PC-9 (cell line): ENCODE results near the gene SORCS2. TPM values are rescaled to one million over a fixed set of nuclear protein-coding genes. Genes with fewer than 3 reads are reported as not detected.

ENCODE experiments used
- BruUV-seq: library from RNA; stranded (reverse); fragments of 400-500 nt; replicated peaks from 2 replicates; lab custom pipeline; 2021; lab: Mats Ljungman, UMichigan
- CTCF ChIA-PET: fragments of 300-600 bp; sonication (Branson Sonifier 250); formaldehyde crosslinking; loops from one replicate; lab custom pipeline; 2022; ENCODE audit warnings: antibody characterized with exemption; lab: Charles Lee
- POLR2A ChIA-PET: fragments of 300-600 bp; sonication (Branson Sonifier 250); formaldehyde crosslinking; loops from one replicate; lab custom pipeline; 2022; ENCODE audit warnings: antibody characterized with exemption; ENCODE audit not compliant: unreplicated experiment; lab: Charles Lee
- DNase-seq, 2 experiments: peaks; one replicate each; pipeline versions ENCODE4 v3.0.0 to v3.0.0-alpha.2; 2015 to 2022; ENCODE audit warnings: mixed read lengths in 1 of 2
- H2AFZ ChIP-seq: fragments of 200-600 bp; sonication (generic); 2 replicates; pipeline ENCODE4 v1.8.1; 2017; ENCODE audit warnings: antibody characterized with exemption
- H3F3A ChIP-seq: fragments of 200-600 bp; sonication (generic); 2 replicates; pipeline ENCODE4 v1.8.1; 2017; ENCODE audit warnings: antibody characterized with exemption, mild to moderate bottlenecking, low read depth; ENCODE audit not compliant: insufficient read depth
- H3K27ac ChIP-seq: fragments of 200-600 bp; sonication (generic); 2 replicates; pipeline ENCODE4 v1.6.1; 2016; ENCODE audit warnings: mixed run types
- H3K27me3 ChIP-seq: fragments of 200-600 bp; sonication (generic); 2 replicates; pipeline ENCODE4 v1.6.1; 2016; ENCODE audit warnings: low read depth, mixed run types; ENCODE audit not compliant: insufficient read depth
- H3K36me3 ChIP-seq: fragments of 200-600 bp; sonication (generic); 2 replicates; pipeline ENCODE4 v1.6.1; 2016; ENCODE audit warnings: low read depth, mixed run types
- H3K4me1 ChIP-seq: fragments of 200-600 bp; sonication (generic); replicated peaks from 2 replicates; pipeline ENCODE4 v1.6.1; 2016; ENCODE audit warnings: mixed run types; ENCODE audit not compliant: insufficient read depth
- H3K4me2 ChIP-seq: fragments of 200-600 bp; sonication (generic); 2 replicates; pipeline ENCODE4 v1.6.1; 2017; ENCODE audit warnings: mixed run types
- H3K4me3 ChIP-seq: fragments of 200-600 bp; sonication (generic); 2 replicates; pipeline ENCODE4 v1.6.1; 2016; ENCODE audit warnings: mixed run types
- H3K79me2 ChIP-seq: fragments of 200-600 bp; sonication (generic); 2 replicates; pipeline ENCODE4 v1.6.1; 2017; ENCODE audit warnings: low read depth, mixed run types
- H3K9me2 ChIP-seq: fragments of 200-600 bp; sonication (generic); 2 replicates; pipeline ENCODE4 v1.8.1; 2017; ENCODE audit warnings: mild to moderate bottlenecking; ENCODE audit not compliant: insufficient read depth
- H3K9me3 ChIP-seq: fragments of 200-600 bp; sonication (generic); 2 replicates; pipeline ENCODE4 v1.8.1; 2016; ENCODE audit warnings: low read depth; ENCODE audit not compliant: insufficient read depth
- H4K20me1 ChIP-seq: fragments of 200-600 bp; sonication (generic); 2 replicates; pipeline ENCODE4 v1.8.1; 2017; ENCODE audit not compliant: insufficient read depth
- EZH2 ChIP-seq: fragments of 200-600 bp; sonication (generic); IDR thresholded peaks from 2 replicates; pipeline ENCODE4 v1.8.0; 2017; ENCODE audit warnings: antibody characterized with exemption, low read depth
- intact Hi-C: fragments of 100-400 bp; cut with micrococcal nuclease; formaldehyde crosslinking; loops from one replicate; pipeline ENCODE4 v1.10.0; 2022; ENCODE audit not compliant: unreplicated experiment
- total RNA-seq: library from RNA; stranded (reverse); gene quantifications from 2 replicates; pipeline ENCODE4 v1.2.3, GENCODE V29; 2021
- TF ChIP-seq, protein P1 (sequence below): fragments of 200-600 bp; sonication (generic); conservative IDR thresholded peaks from 2 replicates; pipeline ENCODE4 v1.6.1; 2017; ENCODE audit warnings: mixed run types, antibody characterized with exemption, mild to moderate bottlenecking, moderate library complexity

The SORCS2 gene
- total RNA-seq, 1 experiment from 2014 or later = 25.8 TPM

DNA sequence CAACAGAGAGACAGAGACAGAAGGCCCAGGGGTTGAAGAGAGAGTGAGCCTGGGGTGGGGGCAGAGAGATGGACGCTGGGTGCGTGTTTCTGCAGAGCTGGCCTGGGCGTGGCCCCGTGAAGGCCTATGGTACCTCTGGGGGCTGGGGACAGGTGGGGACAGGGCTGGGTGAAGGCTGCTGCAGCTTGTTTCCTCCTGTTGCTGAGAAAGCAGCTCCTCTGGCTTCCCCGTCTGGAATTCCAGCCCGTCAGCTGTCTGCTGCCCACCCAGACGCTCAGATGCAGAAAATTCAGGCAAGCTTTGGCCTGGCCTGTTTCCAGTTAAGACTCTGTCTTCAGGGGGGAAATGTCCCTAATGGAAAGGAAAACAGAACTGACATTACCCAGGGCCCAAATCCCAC is 319.2 kb downstream of the SORCS2 start:
- Histone ChIP-seq H3K4me1 (no peaks in the 10 kb centered on the region), H3F3A (no peaks in the 10 kb centered on the region), H3K9me2 (no peaks in the 10 kb centered on the region), H4K20me1 (no peaks in the 10 kb centered on the region), H3K27ac (no peak overlapping the region), H2AFZ (no peak overlapping the region), H3K4me2 (no peak overlapping the region), H3K36me3 (no peaks in the 10 kb centered on the region), H3K4me3 (no peak overlapping the region), H3K9me3 (no peaks in the 10 kb centered on the region), H3K27me3 (no peaks in the 10 kb centered on the region), H3K79me2 (no peaks in the 10 kb centered on the region)
- CTCF ChIA-PET = no interaction called here
- no TSS peak for BruUV-seq
- no peak for DNase-seq
- no peak for TF ChIP-seq EZH2
- TF ChIP-seq, protein P1, sequence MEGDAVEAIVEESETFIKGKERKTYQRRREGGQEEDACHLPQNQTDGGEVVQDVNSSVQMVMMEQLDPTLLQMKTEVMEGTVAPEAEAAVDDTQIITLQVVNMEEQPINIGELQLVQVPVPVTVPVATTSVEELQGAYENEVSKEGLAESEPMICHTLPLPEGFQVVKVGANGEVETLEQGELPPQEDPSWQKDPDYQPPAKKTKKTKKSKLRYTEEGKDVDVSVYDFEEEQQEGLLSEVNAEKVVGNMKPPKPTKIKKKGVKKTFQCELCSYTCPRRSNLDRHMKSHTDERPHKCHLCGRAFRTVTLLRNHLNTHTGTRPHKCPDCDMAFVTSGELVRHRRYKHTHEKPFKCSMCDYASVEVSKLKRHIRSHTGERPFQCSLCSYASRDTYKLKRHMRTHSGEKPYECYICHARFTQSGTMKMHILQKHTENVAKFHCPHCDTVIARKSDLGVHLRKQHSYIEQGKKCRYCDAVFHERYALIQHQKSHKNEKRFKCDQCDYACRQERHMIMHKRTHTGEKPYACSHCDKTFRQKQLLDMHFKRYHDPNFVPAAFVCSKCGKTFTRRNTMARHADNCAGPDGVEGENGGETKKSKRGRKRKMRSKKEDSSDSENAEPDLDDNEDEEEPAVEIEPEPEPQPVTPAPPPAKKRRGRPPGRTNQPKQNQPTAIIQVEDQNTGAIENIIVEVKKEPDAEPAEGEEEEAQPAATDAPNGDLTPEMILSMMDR = no peak
- intact Hi-C loops = loop anchor here (10.0 kb wide), 1 partner anchor 143 kb away; no protein-coding TSS in a partner anchor
- POLR2A ChIA-PET = no interaction called here

DNA sequence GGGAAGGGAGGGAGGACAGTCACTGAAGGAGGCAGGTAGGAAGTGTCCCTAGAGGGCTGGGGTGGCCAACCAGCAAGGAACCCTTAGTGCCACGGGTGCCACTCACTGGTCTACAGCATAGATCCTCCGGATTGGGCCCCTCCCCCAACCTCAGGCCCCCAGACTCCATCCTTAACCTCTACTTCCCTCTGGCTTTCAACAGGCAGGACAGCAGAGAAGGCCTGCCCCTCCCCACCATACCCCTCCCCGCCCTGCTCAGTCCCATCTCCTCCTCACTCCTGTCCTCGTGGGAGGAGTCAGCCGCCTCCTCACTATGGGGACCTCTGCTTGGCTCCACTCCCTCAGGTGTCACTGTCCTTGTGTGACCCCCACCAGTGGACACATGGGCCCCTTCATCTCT is 320.1 kb downstream of the SORCS2 start:
- Histone ChIP-seq H3K4me2 (no peak overlapping the region), H3K4me3 (no peak overlapping the region), H3K79me2 (no peaks in the 10 kb centered on the region), H3K27me3 (no peaks in the 10 kb centered on the region), H4K20me1 (no peaks in the 10 kb centered on the region), H3K27ac (no peak overlapping the region), H3K4me1 (no peaks in the 10 kb centered on the region), H3F3A (no peaks in the 10 kb centered on the region), H3K9me3 (no peaks in the 10 kb centered on the region), H2AFZ (no peak overlapping the region), H3K36me3 (no peaks in the 10 kb centered on the region), H3K9me2 (no peaks in the 10 kb centered on the region)
- TF ChIP-seq, protein P1 = no peak
- no peak for TF ChIP-seq EZH2
- ChIA-PET POLR2A (no interaction called here), CTCF (no interaction called here)
- intact Hi-C loops = loop anchor here (10.0 kb wide), 1 partner anchor 142 kb away; no protein-coding TSS in a partner anchor
- no TSS peak for BruUV-seq
- no peak for DNase-seq

DNA sequence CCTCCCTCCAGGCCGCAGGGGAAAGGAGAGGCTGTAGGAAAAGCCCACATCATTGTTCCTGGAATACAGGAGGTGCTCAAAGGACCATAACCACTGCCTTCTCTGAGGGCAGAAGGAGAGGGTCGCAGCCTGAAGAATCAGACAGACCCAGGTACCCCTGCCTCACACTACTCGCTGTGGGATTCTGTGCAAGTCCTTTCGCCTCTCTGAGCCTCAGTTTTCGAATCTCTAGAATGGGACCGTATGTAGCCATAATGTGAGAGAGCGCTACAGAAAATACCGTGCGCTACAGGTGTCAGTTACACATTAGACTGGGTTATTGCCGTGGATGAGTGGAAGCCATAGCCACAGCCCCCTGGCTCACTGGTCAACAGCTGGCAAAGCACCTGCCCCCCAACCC is 320.6 kb downstream of the SORCS2 start:
- Histone ChIP-seq H3K36me3 (no peaks in the 10 kb centered on the region), H3K4me2 (no peak overlapping the region), H3K4me3 (no peak overlapping the region), H3K9me3 (no peaks in the 10 kb centered on the region), H2AFZ (no peak overlapping the region), H3K79me2 (no peaks in the 10 kb centered on the region), H3K4me1 (no peaks in the 10 kb centered on the region), H3F3A (no peaks in the 10 kb centered on the region), H3K27ac (no peak overlapping the region), H3K9me2 (no peaks in the 10 kb centered on the region), H4K20me1 (no peaks in the 10 kb centered on the region), H3K27me3 (no peaks in the 10 kb centered on the region)
- ChIA-PET CTCF (no interaction called here), POLR2A (no interaction called here)
- TF ChIP-seq, protein P1 = no peak
- TF ChIP-seq EZH2 = no peak
- no peak for DNase-seq
- intact Hi-C loops = loop anchor here (10.0 kb wide), 1 partner anchor 142 kb away; no protein-coding TSS in a partner anchor
- no TSS peak for BruUV-seq
